Keratinocyte (primary cell): ENCODE measurements around the gene BTBD16.

ENCODE experiments used
- CTCF ChIP-seq, 3 experiments: IDR thresholded peaks in 1 of 3; conservative IDR thresholded peaks in 1 of 3; optimal IDR thresholded peaks in 1 of 3; 2 replicates in 2 of 3; 3 replicates in 1 of 3; pipeline versions ENCODE3 to v1.5.1; 2011; ENCODE audit warnings: low read length in 3 of 3, mild to moderate bottlenecking in 3 of 3, moderate library complexity in 2 of 3, control low read depth in 1 of 3, inconsistent platforms in 1 of 3; ENCODE audit not compliant: insufficient read depth in 2 of 3; ENCODE audit errors: extremely low read depth in 1 of 3
- EZH2 ChIP-seq: IDR thresholded peaks from one replicate; pipeline ENCODE4 v1.6.1; 2012; ENCODE audit warnings: inconsistent platforms, mild to moderate bottlenecking, low read length, moderate library complexity

- TF ChIP-seq CTCF (optimal IDR thresholded peaks at IDR 0.05 in 1 of 3, IDR thresholded peaks at IDR 0.05 in 1 of 3, conservative IDR thresholded peaks at IDR 0.05 in 1 of 3; ENCODE audit: extremely low read depth in 1 of 3, insufficient read depth in 2 of 3, low read length in 3 of 3), result no peak
- TF ChIP-seq EZH2, result no peak
These were observed 9.5 kb upstream of the BTBD16 start for GRCh38 chr10:122261584-122261983.
